Epidermal melanocyte (primary cell): ENCODE results near the gene XRCC3.
"Not testable (repeated sequence)": the region's sequence is repeated elsewhere in the genome, so short reads cannot be mapped to it uniquely, and the experiment has no call there.

ENCODE experiments used
- DNase-seq: peaks from one replicate; pipeline ENCODE4 v3.0.0; 2011; ENCODE audit warnings: low spot score; ENCODE audit not compliant: insufficient read length

Gene XRCC3

GRCh38 chr14:103671911-103672310, 43.3 kb downstream of the XRCC3 start:
- DNase-seq: no peak

- DNase-seq: no peak
Observed at GRCh38 chr14:103669370-103669769, 45.9 kb downstream of the XRCC3 start.

GRCh38 chr14:103668117-103668516, 47.1 kb downstream of the XRCC3 start:
- no peak for DNase-seq

- no peak for DNase-seq
Observed at GRCh38 chr14:103667671-103668070, 47.6 kb downstream of the XRCC3 start.

- no peak for DNase-seq
Observed at GRCh38 chr14:103663506-103663905, 51.7 kb downstream of the XRCC3 start.

GRCh38 chr14:103662591-103662990, 52.7 kb downstream of the XRCC3 start:
- no peak for DNase-seq

- DNase-seq: no peak
Observed at GRCh38 chr14:103662029-103662428, 53.2 kb downstream of the XRCC3 start.

- no peak for DNase-seq
Observed at GRCh38 chr14:103659631-103660030, 55.6 kb downstream of the XRCC3 start.

- no peak for DNase-seq
Observed at GRCh38 chr14:103657471-103657870, 57.8 kb downstream of the XRCC3 start.

- DNase-seq: no peak
Observed at GRCh38 chr14:103656756-103657133, 58.5 kb downstream of the XRCC3 start.

GRCh38 chr14:103656031-103656755, 59.1 kb downstream of the XRCC3 start:
- DNase-seq: no peak

- DNase-seq: no peak
Observed at GRCh38 chr14:103654619-103655018, 60.6 kb downstream of the XRCC3 start.

GRCh38 chr14:103653805-103654204, 61.4 kb downstream of the XRCC3 start:
- no peak for DNase-seq

GRCh38 chr14:103653336-103653735, 61.9 kb downstream of the XRCC3 start:
- DNase-seq: not testable (repeated sequence)

GRCh38 chr14:103652806-103653205, 62.4 kb downstream of the XRCC3 start:
- DNase-seq: no peak

GRCh38 chr14:103651585-103651984, 63.7 kb downstream of the XRCC3 start:
- no peak for DNase-seq

GRCh38 chr14:103650213-103650612, 65.0 kb downstream of the XRCC3 start:
- no peak for DNase-seq

GRCh38 chr14:103649001-103649400, 66.2 kb downstream of the XRCC3 start:
- no peak for DNase-seq
